Measurements from ENCODE around the gene MVB12A.

MVB12A gene

DNA sequence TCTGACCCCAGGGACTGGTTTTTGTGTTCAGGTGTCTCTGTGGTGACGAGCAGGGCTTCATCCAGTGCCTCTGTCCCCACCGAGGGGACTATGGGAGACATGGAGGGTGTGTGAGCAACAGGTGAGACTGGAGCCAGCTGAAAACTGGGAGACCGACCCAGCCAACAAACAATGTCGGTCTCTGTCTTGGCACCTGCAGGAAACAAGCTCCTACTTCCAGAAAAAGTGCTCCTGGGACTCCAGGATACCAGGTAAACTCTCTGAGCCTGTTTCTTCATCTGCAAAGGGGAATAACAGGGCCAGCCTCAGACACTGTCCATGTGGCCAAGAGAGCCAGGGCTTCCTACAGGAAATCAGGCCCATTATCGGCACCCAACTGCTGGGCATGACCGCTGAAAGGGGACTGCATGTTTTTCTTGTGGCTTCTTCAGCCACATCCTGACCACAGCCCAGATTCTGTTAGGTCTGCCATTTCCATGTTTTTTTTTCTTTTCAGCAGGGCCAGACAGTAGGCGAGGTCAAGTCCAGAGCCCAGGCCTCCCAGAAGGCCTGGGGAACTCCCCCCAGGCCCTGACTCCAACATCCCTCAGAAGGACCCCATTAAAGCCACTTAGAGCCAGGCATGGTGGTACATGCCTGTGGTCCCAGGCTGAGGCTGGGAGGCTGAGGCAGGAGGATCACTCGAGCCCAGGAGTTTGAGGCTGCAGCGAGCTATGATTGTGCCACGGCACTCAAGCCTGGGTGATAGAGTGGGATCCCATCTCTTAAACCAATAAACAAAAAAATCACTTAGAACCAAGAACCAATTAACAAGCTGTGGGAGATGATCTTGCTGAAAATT, 13.6 kb upstream of the MVB12A start:
- Histone ChIP-seq H3K4me3 (ENCODE audit: low read depth in 1 of 2, low read length in 2 of 2) (peak overlapping the region; percentile 47 to 53), H3K9me3 (ENCODE audit: low read length) (no peaks in the 10 kb centered on the region), H3K27ac (ENCODE audit: low read depth, low read length) (peak overlapping the region; percentile 66), H3K27me3 (ENCODE audit: control insufficient read depth in 1 of 2, insufficient read depth in 2 of 2, low read length in 2 of 2) (no peaks in the 10 kb centered on the region), H3K4me1 (ENCODE audit: insufficient read depth, low read length) (peaks cover 8% of the 10 kb centered on the region), H3K36me3 (ENCODE audit: insufficient read depth, low read length) (no peaks in the 10 kb centered on the region), H3K9ac (ENCODE audit: low read length) (peak overlapping the region; percentile 3)

DNA sequence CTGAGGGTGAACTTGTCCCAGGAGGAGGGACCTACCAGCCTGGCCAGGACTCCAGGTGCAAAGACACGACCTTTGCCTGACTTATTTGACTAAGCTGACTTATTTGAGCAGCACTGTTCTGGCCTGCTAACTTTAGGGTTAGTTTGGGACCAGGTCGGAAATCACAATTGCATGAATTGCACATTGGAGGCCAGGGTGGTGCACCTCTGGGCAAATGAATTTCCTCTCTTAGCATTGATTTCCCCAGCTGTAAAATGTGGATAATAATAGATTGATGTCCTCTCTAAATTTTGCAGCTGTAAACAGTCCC, 13.0 kb upstream of the MVB12A start:
- Histone ChIP-seq H3K27ac (ENCODE audit: low read depth, low read length) (no peak overlapping the region), H3K4me1 (ENCODE audit: insufficient read depth, low read length) (peaks cover 8% of the 10 kb centered on the region), H3K27me3 (ENCODE audit: control insufficient read depth in 1 of 2, insufficient read depth in 2 of 2, low read length in 2 of 2) (no peaks in the 10 kb centered on the region), H3K9ac (ENCODE audit: low read length) (peak overlapping the region; percentile 3), H3K36me3 (ENCODE audit: insufficient read depth, low read length) (no peaks in the 10 kb centered on the region), H3K4me3 (ENCODE audit: low read depth in 1 of 2, low read length in 2 of 2) (peak overlapping the region in 1 of 2 donors; percentile 53), H3K9me3 (ENCODE audit: low read length) (no peaks in the 10 kb centered on the region)

- Histone ChIP-seq H3K9me3 (ENCODE audit: low read length) (no peaks in the 10 kb centered on the region), H3K27me3 (ENCODE audit: control insufficient read depth in 1 of 2, insufficient read depth in 2 of 2, low read length in 2 of 2) (no peaks in the 10 kb centered on the region), H3K4me1 (ENCODE audit: insufficient read depth, low read length) (peaks cover 6% of the 10 kb centered on the region), H3K4me3 (ENCODE audit: low read depth in 1 of 2, low read length in 2 of 2) (no peak overlapping the region), H3K9ac (ENCODE audit: low read length) (no peak overlapping the region), H3K27ac (ENCODE audit: low read depth, low read length) (no peak overlapping the region), H3K36me3 (ENCODE audit: insufficient read depth, low read length) (no peaks in the 10 kb centered on the region)
These were observed 9.9 kb upstream of the MVB12A start for GRCh38 chr19:17409990-17410389.

- H3K9me3 ChIP-seq (ENCODE audit: low read length): no peaks in the 10 kb centered on the region
- H3K27ac ChIP-seq (ENCODE audit: low read depth, low read length): no peak overlapping the region
- H3K36me3 ChIP-seq (ENCODE audit: insufficient read depth, low read length): no peaks in the 10 kb centered on the region
- no peak overlapping the region for H3K9ac ChIP-seq (ENCODE audit: low read length)
- no peaks in the 10 kb centered on the region for H3K27me3 ChIP-seq (ENCODE audit: control insufficient read depth in 1 of 2, insufficient read depth in 2 of 2, low read length in 2 of 2)
- H3K4me1 ChIP-seq (ENCODE audit: insufficient read depth, low read length): peaks cover 6% of the 10 kb centered on the region
- no peak overlapping the region for H3K4me3 ChIP-seq (ENCODE audit: low read depth in 1 of 2, low read length in 2 of 2)
These were observed 8.0 kb upstream of the MVB12A start for GRCh38 chr19:17411801-17412200.

GRCh38 chr19:17414097-17414496, 5.8 kb upstream of the MVB12A start:
- no peaks in the 10 kb centered on the region for H3K27me3 ChIP-seq (ENCODE audit: control insufficient read depth in 1 of 2, insufficient read depth in 2 of 2, low read length in 2 of 2)
- H3K9ac ChIP-seq (ENCODE audit: low read length): no peak overlapping the region
- no peak overlapping the region for H3K27ac ChIP-seq (ENCODE audit: low read depth, low read length)
- no peaks in the 10 kb centered on the region for H3K36me3 ChIP-seq (ENCODE audit: insufficient read depth, low read length)
- no peak overlapping the region for H3K4me3 ChIP-seq (ENCODE audit: low read depth in 1 of 2, low read length in 2 of 2)
- H3K9me3 ChIP-seq (ENCODE audit: low read length): no peaks in the 10 kb centered on the region
- peaks cover 11% of the 10 kb centered on the region for H3K4me1 ChIP-seq (ENCODE audit: insufficient read depth, low read length)

DNA sequence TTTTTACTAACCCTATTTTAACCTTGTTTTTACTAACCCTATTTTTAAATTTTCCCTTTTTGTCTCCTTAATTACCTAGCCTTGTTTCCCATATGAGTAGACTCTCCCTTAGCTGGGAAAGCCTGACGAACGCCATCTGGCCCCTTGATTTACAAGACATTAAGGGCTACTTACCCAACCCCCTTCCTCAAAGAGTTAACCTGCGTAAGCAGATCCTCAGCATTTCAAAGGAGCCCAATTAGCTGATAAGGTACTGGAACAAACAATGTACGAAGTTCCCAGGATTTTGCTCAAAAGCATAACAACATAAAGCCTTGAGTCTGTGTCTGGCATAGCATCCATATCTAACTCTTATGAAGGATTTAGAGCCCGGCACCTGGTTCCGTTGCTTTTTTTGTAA, 4.7 kb upstream of the MVB12A start:
- Histone ChIP-seq H3K27me3 (ENCODE audit: control insufficient read depth in 1 of 2, insufficient read depth in 2 of 2, low read length in 2 of 2) (no peaks in the 10 kb centered on the region), H3K4me3 (ENCODE audit: low read depth in 1 of 2, low read length in 2 of 2) (no peak overlapping the region), H3K9ac (ENCODE audit: low read length) (no peak overlapping the region), H3K9me3 (ENCODE audit: low read length) (no peaks in the 10 kb centered on the region), H3K36me3 (ENCODE audit: insufficient read depth, low read length) (no peaks in the 10 kb centered on the region), H3K4me1 (ENCODE audit: insufficient read depth, low read length) (peaks cover 12% of the 10 kb centered on the region), H3K27ac (ENCODE audit: low read depth, low read length) (no peak overlapping the region)

DNA sequence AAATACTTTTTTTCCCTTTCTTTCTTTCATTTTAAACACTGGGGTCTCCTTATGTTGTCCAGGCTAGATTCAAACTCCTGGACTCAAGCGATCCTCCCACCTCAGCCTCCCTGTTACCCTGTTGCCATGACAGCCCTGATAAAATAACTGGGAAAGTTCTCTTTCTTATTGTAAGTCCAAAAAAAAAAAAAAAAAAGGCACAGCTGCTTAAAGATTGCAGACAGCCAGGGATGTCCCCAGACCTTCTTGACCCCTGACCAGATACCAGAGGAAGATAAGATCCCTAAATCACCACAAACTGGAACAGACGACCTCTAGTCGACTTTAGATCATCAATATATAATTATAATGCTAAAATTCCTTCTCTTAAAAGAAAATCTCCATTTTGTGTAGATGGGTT, 1.1 kb upstream of the MVB12A start:
- H3K36me3 ChIP-seq (ENCODE audit: insufficient read depth, low read length): no peaks in the 10 kb centered on the region
- no peaks in the 10 kb centered on the region for H3K9me3 ChIP-seq (ENCODE audit: low read length)
- H3K27ac ChIP-seq (ENCODE audit: low read depth, low read length): no peak overlapping the region
- H3K4me1 ChIP-seq (ENCODE audit: insufficient read depth, low read length): peaks cover 6% of the 10 kb centered on the region
- no peak overlapping the region for H3K9ac ChIP-seq (ENCODE audit: low read length)
- H3K4me3 ChIP-seq (ENCODE audit: low read depth in 1 of 2, low read length in 2 of 2): peak overlapping the region in 1 of 2 donors; percentile 37
- H3K27me3 ChIP-seq (ENCODE audit: control insufficient read depth in 1 of 2, insufficient read depth in 2 of 2, low read length in 2 of 2): no peaks in the 10 kb centered on the region

DNA sequence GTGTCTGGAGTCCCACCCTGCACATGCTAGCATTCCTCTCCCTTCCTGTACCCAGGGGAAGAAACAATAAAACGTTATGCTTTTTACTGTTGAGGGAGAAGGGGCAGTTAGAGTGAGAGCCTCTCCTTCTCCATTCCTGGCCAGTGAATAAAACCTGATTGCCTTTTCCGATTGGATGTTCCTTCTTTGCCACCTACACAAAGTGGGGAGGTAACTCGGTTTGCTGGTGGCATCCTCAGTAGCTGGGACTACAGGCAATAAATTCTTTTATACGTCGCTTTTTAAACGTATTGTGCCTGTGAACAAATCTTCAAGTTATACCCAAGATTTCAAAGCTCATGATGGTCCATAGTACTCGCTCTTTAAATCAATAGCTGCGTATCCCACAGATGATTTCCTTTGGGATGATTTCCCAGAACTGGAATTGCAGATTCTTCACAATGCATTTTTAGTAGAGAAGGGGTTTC, 660 bp upstream of the MVB12A start:
- H3K9me3 ChIP-seq (ENCODE audit: low read length): no peaks in the 10 kb centered on the region
- H3K9ac ChIP-seq (ENCODE audit: low read length): no peak overlapping the region
- H3K27me3 ChIP-seq (ENCODE audit: control insufficient read depth in 1 of 2, insufficient read depth in 2 of 2, low read length in 2 of 2): no peaks in the 10 kb centered on the region
- H3K36me3 ChIP-seq (ENCODE audit: insufficient read depth, low read length): no peaks in the 10 kb centered on the region
- H3K4me1 ChIP-seq (ENCODE audit: insufficient read depth, low read length): peaks cover 6% of the 10 kb centered on the region
- H3K4me3 ChIP-seq (ENCODE audit: low read depth in 1 of 2, low read length in 2 of 2): peak overlapping the region in 1 of 2 donors; percentile 37
- H3K27ac ChIP-seq (ENCODE audit: low read depth, low read length): peak overlapping the region; percentile 74

DNA sequence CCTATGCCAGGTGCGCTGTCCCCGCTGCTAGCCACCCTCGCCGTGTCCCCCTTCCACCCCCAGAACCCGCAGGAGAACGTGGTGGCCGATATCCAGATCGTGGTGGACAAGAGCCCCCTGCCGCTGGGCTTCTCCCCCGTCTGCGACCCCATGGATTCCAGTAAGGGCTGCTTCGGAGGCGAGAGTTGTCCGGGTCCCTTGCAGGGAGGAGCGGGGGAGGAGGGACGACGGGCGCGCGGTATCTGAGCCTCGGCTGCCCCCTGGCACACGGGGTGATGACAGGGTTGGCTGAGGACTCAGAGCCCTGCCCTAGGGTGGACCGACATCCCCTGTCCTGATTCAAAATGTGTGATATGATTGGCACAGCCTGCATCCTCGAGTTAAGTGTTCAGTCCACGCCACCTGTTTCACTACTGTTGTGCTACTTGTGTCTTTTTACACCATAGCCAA, 653 bp downstream of the MVB12A start:
- H3K27me3 ChIP-seq (ENCODE audit: control insufficient read depth in 1 of 2, insufficient read depth in 2 of 2, low read length in 2 of 2): no peaks in the 10 kb centered on the region
- no peaks in the 10 kb centered on the region for H3K9me3 ChIP-seq (ENCODE audit: low read length)
- no peaks in the 10 kb centered on the region for H3K36me3 ChIP-seq (ENCODE audit: insufficient read depth, low read length)
- no peak overlapping the region for H3K9ac ChIP-seq (ENCODE audit: low read length)
- peak overlapping the region; percentile 68 to 86 for H3K4me3 ChIP-seq (ENCODE audit: low read depth in 1 of 2, low read length in 2 of 2)
- H3K27ac ChIP-seq (ENCODE audit: low read depth, low read length): peak overlapping the region; percentile 27
- H3K4me1 ChIP-seq (ENCODE audit: insufficient read depth, low read length): peaks cover 6% of the 10 kb centered on the region

GRCh38 chr19:17421942-17422341, 2.1 kb downstream of the MVB12A start:
- no peaks in the 10 kb centered on the region for H3K9me3 ChIP-seq (ENCODE audit: low read length)
- no peaks in the 10 kb centered on the region for H3K27me3 ChIP-seq (ENCODE audit: control insufficient read depth in 1 of 2, insufficient read depth in 2 of 2, low read length in 2 of 2)
- no peak overlapping the region for H3K9ac ChIP-seq (ENCODE audit: low read length)
- H3K27ac ChIP-seq (ENCODE audit: low read depth, low read length): no peak overlapping the region
- H3K4me3 ChIP-seq (ENCODE audit: low read depth in 1 of 2, low read length in 2 of 2): no peak overlapping the region
- peaks cover 6% of the 10 kb centered on the region for H3K4me1 ChIP-seq (ENCODE audit: insufficient read depth, low read length)
- no peaks in the 10 kb centered on the region for H3K36me3 ChIP-seq (ENCODE audit: insufficient read depth, low read length)

DNA sequence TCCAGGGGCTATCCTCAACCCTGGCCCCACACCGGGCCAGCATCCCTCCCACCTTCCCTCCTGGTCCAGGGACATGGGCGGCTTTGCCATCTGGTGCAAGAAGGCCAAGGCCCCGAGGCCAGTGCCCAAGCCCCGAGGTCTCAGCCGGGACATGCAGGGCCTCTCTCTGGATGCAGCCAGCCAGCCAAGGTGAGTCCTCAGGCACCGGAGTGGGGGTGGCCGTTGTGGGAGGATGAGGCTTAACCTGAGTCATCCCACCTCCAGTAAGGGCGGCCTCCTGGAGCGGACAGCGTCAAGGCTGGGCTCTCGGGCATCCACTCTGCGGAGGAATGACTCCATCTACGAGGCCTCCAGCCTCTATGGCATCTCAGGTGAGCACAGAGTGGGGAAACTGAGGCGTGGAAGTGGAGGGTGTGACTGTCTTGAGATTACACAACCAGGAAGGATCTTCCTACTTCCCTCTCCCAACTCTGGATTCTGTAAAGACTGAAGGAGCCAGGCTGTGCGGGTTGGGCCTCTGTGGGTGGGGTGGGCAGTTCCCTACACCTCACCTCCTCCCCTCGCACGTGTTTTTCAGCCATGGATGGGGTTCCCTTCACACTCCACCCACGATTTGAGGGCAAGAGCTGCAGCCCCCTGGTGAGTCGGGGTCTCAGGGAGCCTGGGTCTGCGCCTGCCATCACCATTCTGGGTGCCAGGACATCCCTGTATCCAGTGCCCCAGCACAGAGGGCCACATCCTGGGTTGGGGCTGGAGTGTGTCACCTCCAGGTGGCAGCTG, 3.8 kb downstream of the MVB12A start:
- Histone ChIP-seq H3K4me1 (ENCODE audit: insufficient read depth, low read length) (peaks cover 6% of the 10 kb centered on the region), H3K9ac (ENCODE audit: low read length) (no peak overlapping the region), H3K36me3 (ENCODE audit: insufficient read depth, low read length) (no peaks in the 10 kb centered on the region), H3K9me3 (ENCODE audit: low read length) (no peaks in the 10 kb centered on the region), H3K27ac (ENCODE audit: low read depth, low read length) (no peak overlapping the region), H3K4me3 (ENCODE audit: low read depth in 1 of 2, low read length in 2 of 2) (no peak overlapping the region), H3K27me3 (ENCODE audit: control insufficient read depth in 1 of 2, insufficient read depth in 2 of 2, low read length in 2 of 2) (no peaks in the 10 kb centered on the region)
